HG03354 (cell line): ENCODE measurements around the gene IRF5.
"Not testable (repeated sequence)": the region's sequence is repeated elsewhere in the genome, so short reads cannot be mapped to it uniquely, and the experiment has no call there.

Experiments
- ATAC-seq: cut with Tn5 transposase; IDR thresholded peaks from one replicate; pipeline ENCODE4 v1.9.1; 2021; ENCODE audit warnings: mild to moderate bottlenecking; ENCODE audit not compliant: unreplicated experiment, poor library complexity, severe bottlenecking

IRF5 gene

GRCh38 chr7:128934361-128935341, 3.1 kb upstream of the IRF5 start:
- ATAC-seq, result peak; percentile 42

- no peak for ATAC-seq
Observed at GRCh38 chr7:128935342-128935730, 2.4 kb upstream of the IRF5 start.

GRCh38 chr7:128936798-128937197, 929 bp upstream of the IRF5 start:
- no peak for ATAC-seq

- ATAC-seq, result no peak
Observed at GRCh38 chr7:128937271-128937646, 468 bp upstream of the IRF5 start.

GRCh38 chr7:128938544-128939074, 882 bp downstream of the IRF5 start:
- peak; percentile 5 for ATAC-seq

- ATAC-seq, result peak; percentile 11
Observed at GRCh38 chr7:128939075-128939860, 1.5 kb downstream of the IRF5 start.

GRCh38 chr7:128939861-128940410, 2.2 kb downstream of the IRF5 start:
- peak; percentile 30 for ATAC-seq

- ATAC-seq, result peak; percentile 69
Observed at GRCh38 chr7:128940494-128941322, 3.0 kb downstream of the IRF5 start.

GRCh38 chr7:128941323-128941890, 3.7 kb downstream of the IRF5 start:
- ATAC-seq, result no peak

- no peak for ATAC-seq
Observed at GRCh38 chr7:128941946-128942526, 4.3 kb downstream of the IRF5 start.

GRCh38 chr7:128943251-128943650, 5.5 kb downstream of the IRF5 start:
- not testable (repeated sequence) for ATAC-seq

GRCh38 chr7:128944487-128945236, 6.9 kb downstream of the IRF5 start:
- ATAC-seq, result no peak

- ATAC-seq, result no peak
Observed at GRCh38 chr7:128945668-128946366, 8.1 kb downstream of the IRF5 start.

GRCh38 chr7:128946936-128947830, 9.5 kb downstream of the IRF5 start:
- ATAC-seq, result no peak

GRCh38 chr7:128947854-128948253, 10.1 kb downstream of the IRF5 start:
- no peak for ATAC-seq

- ATAC-seq, result no peak
Observed at GRCh38 chr7:128948312-128948973, 10.7 kb downstream of the IRF5 start.
